B cell (primary cell): ENCODE data around the gene KRTAP10-2.

ENCODE experiments used
- CTCF ChIP-seq: fragments of 200-600 bp; IDR thresholded peaks from one replicate; pipeline ENCODE4 v1.8.0; 2022; ENCODE audit warnings: antibody characterized with exemption, mild to moderate bottlenecking
- EZH2 ChIP-seq: IDR thresholded peaks from 2 replicates; pipeline ENCODE4 v1.6.1; 2012; ENCODE audit warnings: borderline replicate concordance, low read depth, mild to moderate bottlenecking, moderate library complexity, low read length; ENCODE audit not compliant: insufficient read depth, poor library complexity, severe bottlenecking

- no peak for TF ChIP-seq CTCF
- TF ChIP-seq EZH2: no peak
Observed at GRCh38 chr21:44509539-44509938, 41.8 kb downstream of the KRTAP10-2 start.
